ENCODE measurements around the gene OBSCN.

Gene OBSCN

GRCh38 chr1:228337031-228337564 is 129.3 kb downstream of the OBSCN start:
- Mint-ChIP-seq H3K36me3 (ENCODE audit: low read depth) (peaks cover 12% of the 10 kb centered on the region), H3K9me3 (no peaks in the 10 kb centered on the region), H3K27me3 (ENCODE audit: low read depth, poor library complexity) (no peaks in the 10 kb centered on the region), H3K4me3 (no peak overlapping the region), H3K4me1 (no peaks in the 10 kb centered on the region), H3K27ac (no peak overlapping the region)
- DNase-seq, result peak; percentile 0
- TF ChIP-seq, protein P1, sequence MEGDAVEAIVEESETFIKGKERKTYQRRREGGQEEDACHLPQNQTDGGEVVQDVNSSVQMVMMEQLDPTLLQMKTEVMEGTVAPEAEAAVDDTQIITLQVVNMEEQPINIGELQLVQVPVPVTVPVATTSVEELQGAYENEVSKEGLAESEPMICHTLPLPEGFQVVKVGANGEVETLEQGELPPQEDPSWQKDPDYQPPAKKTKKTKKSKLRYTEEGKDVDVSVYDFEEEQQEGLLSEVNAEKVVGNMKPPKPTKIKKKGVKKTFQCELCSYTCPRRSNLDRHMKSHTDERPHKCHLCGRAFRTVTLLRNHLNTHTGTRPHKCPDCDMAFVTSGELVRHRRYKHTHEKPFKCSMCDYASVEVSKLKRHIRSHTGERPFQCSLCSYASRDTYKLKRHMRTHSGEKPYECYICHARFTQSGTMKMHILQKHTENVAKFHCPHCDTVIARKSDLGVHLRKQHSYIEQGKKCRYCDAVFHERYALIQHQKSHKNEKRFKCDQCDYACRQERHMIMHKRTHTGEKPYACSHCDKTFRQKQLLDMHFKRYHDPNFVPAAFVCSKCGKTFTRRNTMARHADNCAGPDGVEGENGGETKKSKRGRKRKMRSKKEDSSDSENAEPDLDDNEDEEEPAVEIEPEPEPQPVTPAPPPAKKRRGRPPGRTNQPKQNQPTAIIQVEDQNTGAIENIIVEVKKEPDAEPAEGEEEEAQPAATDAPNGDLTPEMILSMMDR (IDR thresholded peaks at IDR 0.05), result no peak

DNA sequence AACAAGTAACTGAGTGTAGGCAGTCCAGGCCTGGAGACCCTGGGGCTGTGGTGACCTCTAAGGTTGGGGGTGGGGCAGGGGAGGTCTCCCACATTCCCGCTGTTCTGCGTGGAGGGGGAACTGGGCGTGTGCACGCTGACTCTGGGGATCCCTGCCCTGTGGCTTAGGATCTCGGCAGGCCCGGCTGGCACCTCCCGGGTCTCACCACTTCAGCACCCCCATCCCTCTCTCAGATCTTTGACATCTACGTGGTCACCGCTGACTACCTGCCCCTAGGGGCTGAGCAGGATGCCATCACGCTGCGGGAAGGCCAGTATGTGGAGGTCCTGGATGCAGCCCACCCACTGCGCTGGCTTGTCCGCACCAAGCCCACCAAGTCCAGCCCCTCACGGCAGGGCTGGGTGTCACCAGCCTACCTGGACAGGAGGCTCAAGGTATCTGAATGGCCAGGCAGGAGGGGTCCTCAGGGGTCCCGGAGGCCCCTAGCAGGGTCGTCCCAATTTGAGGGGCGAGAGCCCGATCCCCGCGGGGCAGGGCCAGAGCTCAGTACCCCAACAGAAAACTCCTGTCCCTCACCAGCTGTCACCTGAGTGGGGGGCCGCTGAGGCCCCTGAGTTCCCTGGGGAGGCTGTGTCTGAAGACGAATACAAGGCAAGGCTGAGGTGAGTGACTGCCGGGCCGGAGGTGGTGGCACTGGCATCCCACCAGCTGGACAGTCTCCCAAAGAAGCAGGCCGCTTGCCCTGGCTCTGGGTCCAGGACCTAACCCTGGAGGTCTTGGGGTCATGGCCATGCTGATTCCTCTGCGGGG is 130.1 kb downstream of the OBSCN start:
- peak; percentile 0 for DNase-seq
- Mint-ChIP-seq H3K27me3 (ENCODE audit: low read depth, poor library complexity) (no peaks in the 10 kb centered on the region), H3K4me3 (no peak overlapping the region), H3K36me3 (ENCODE audit: low read depth) (peaks cover 18% of the 10 kb centered on the region), H3K4me1 (no peaks in the 10 kb centered on the region), H3K9me3 (no peaks in the 10 kb centered on the region), H3K27ac (no peak overlapping the region)
- TF ChIP-seq, protein P1 (IDR thresholded peaks at IDR 0.05), result no peak

- TF ChIP-seq, protein P1 (IDR thresholded peaks at IDR 0.05), result no peak
- Mint-ChIP-seq H3K9me3 (no peaks in the 10 kb centered on the region), H3K27ac (no peak overlapping the region), H3K36me3 (ENCODE audit: low read depth) (peaks cover 25% of the 10 kb centered on the region), H3K27me3 (ENCODE audit: low read depth, poor library complexity) (no peaks in the 10 kb centered on the region), H3K4me1 (no peaks in the 10 kb centered on the region), H3K4me3 (no peak overlapping the region)
- DNase-seq, result peak; percentile 1
Observed at GRCh38 chr1:228338521-228339051, 130.7 kb downstream of the OBSCN start.

GRCh38 chr1:228339059-228339704 is 131.3 kb downstream of the OBSCN start:
- H3K36me3 Mint-ChIP-seq (ENCODE audit: low read depth), result peaks cover 31% of the 10 kb centered on the region

GRCh38 chr1:228339766-228340685 is 132.2 kb downstream of the OBSCN start:
- TF ChIP-seq, protein P1 (IDR thresholded peaks at IDR 0.05), result no peak
- no peaks in the 10 kb centered on the region for H3K4me1 Mint-ChIP-seq
- H3K9me3 Mint-ChIP-seq, result no peaks in the 10 kb centered on the region
- H3K27me3 Mint-ChIP-seq (ENCODE audit: low read depth, poor library complexity), result no peaks in the 10 kb centered on the region
- peaks cover 34% of the 10 kb centered on the region for H3K36me3 Mint-ChIP-seq (ENCODE audit: low read depth)
- DNase-seq, result peak; percentile 2
- no peak overlapping the region for H3K27ac Mint-ChIP-seq
- H3K4me3 Mint-ChIP-seq, result no peak overlapping the region

More at GRCh38 chr1:228339059-228339704, 131.3 kb downstream of the OBSCN start:
- TF ChIP-seq, protein P1 (IDR thresholded peaks at IDR 0.05), result no peak
- Mint-ChIP-seq H3K4me3 (no peak overlapping the region), H3K27me3 (ENCODE audit: low read depth, poor library complexity) (no peaks in the 10 kb centered on the region), H3K9me3 (no peaks in the 10 kb centered on the region), H3K27ac (no peak overlapping the region), H3K4me1 (no peaks in the 10 kb centered on the region)
- no peak for DNase-seq
